ENCODE results near the gene SESN1.
"Not testable (repeated sequence)": the region's sequence is repeated elsewhere in the genome, so short reads cannot be mapped to it uniquely, and the experiment has no call there.

Gene SESN1

GRCh38 chr6:108993876-108994275, 100.8 kb downstream of the SESN1 start:
- no peak for DNase-seq

DNA sequence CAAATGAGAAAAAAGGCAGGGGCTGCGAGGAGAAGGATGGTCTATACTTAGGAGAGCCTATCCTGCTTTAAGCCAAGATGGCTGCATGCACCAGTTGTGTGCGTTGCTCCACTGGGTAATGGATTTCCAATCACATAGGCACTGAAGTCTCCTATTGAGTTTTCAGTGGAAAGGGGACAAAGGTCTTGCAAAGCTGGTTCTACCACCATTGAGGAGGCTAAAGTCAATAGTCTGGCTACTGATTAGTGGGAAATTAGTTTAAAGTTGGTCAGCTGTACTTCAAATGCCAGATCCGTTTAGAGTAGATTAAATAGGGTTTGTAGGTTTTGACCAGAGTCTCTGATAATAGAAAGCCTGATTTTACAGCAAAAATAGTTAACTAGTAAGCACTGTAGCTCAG, 104.9 kb downstream of the SESN1 start:
- no peak for DNase-seq

DNA sequence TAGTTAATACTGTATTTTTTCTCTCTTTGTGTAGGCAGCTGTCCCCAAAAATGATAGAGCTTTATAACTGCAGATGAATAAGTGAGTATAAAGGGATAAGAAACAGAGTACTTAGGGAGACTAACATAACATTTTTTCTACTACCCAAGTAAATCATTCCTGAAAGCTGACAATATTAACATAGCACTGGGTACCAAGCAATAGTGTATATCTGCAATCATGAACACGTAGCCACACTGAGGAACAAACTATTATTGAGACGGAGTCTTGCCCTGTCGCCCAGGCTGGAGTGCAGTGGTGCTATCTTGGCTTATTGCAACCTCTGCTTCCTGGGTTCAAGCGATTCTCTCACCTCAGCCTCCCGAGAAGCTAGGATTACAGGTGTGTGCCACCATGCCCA, 105.9 kb downstream of the SESN1 start:
- DNase-seq: no peak

GRCh38 chr6:108988296-108988695, 106.3 kb downstream of the SESN1 start:
- no peak for DNase-seq

DNA sequence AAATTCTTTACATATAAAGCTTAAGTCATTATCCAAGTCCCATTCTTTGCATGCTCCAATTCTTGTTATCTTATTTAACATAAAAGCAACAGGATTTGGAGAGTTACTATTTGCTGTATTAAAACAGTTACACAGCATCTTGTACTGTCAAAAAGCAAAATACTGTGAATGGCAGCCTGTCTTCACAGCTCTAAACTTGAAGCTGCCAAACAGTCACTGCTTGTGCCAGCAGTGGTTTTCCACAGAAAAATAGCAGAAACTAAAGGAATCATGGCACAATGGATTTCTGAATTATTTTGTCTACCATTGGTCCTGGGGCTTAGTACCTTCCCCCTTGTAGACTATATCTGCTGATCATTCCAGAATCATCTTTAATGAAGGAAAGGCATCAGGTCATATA, 107.5 kb downstream of the SESN1 start:
- no peak for DNase-seq

GRCh38 chr6:108985301-108985700, 109.3 kb downstream of the SESN1 start:
- no peak for DNase-seq

GRCh38 chr6:108983151-108983550, 111.5 kb downstream of the SESN1 start:
- DNase-seq: no peak

DNA sequence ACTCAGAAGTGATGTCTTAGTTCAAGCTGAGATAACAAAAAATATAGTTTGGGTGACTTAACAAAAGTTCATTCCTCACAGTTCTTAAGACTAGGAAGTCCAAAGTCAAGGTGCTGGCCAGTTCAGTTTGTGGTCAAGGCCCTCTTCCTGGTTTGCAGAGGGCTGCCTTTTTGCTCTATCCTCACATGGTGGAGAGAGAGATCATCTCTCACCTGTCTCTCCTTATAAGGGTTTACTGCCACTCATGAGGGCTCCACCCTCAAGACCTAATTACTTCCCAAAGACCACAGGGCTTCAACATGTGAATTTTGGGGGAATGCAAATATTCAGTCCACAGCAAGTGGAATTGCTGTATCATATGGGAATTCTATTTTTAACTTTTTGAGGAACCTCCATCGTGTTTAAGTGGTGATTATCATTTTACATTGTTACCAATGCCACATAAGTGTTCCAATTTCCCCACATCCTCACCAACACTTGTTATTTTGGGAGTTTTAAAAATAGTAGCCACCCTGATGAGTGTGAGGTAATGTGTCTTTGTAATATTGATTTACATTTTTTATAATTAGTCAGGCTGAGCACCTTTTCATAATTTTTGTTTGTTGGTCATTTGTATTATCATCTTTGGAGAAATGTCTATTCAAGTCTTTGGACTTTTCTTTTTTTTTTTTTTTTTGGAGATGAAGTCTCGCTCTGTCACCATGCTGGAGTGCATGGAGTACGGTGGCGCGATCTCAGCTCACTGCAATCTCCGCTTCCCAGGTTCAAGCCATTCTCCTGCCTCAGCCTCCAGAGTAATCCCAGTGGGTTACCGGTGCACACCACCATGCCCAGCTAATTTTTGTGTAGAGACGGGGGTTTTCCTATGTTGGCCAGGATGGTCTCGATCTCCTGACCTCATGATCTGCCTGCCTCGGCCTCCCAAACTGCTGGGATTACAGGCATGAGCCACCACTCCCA, 112.2 kb downstream of the SESN1 start:
- DNase-seq: no peak

- DNase-seq: not testable (repeated sequence)
Measured at GRCh38 chr6:108978638-108979037, 116.0 kb downstream of the SESN1 start.

DNA sequence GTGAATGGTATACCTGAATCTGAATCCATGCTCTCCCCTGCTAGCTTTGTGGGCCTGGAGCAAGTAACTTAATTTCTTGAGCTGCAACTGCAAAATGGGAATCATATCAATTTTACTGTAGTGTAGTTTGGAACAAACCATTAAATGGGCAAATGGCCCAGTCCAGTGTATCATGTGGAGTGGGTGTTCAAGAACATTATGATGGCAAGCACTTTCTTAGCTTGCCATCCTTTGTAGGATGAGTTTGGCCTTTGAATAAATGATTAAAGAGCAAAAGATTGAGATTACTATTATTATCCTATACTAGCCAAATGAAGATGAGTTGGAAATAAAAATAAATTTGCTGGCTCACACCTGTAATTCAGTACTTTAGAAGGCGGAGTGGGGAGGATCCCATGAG, 120.4 kb downstream of the SESN1 start:
- no peak for DNase-seq

DNA sequence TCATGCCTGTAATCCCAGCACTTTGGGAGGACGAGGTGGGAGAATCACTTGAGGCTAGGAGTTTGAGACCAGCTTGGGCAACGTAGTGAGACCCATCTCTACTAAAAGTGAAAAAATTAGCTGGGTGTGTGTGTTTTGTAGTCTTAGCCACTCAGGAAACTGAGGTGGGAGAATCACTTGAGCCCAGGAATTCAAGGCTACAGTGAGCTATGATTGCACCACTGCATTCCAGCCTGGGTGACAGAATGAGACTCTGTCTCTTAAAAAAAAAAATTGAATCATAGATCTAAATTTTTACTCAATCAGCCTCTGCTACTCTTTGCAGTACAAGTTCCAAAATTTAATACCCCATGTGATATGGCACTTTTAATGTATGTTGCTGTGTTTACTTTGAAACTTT, 124.9 kb downstream of the SESN1 start:
- DNase-seq: no peak

DNA sequence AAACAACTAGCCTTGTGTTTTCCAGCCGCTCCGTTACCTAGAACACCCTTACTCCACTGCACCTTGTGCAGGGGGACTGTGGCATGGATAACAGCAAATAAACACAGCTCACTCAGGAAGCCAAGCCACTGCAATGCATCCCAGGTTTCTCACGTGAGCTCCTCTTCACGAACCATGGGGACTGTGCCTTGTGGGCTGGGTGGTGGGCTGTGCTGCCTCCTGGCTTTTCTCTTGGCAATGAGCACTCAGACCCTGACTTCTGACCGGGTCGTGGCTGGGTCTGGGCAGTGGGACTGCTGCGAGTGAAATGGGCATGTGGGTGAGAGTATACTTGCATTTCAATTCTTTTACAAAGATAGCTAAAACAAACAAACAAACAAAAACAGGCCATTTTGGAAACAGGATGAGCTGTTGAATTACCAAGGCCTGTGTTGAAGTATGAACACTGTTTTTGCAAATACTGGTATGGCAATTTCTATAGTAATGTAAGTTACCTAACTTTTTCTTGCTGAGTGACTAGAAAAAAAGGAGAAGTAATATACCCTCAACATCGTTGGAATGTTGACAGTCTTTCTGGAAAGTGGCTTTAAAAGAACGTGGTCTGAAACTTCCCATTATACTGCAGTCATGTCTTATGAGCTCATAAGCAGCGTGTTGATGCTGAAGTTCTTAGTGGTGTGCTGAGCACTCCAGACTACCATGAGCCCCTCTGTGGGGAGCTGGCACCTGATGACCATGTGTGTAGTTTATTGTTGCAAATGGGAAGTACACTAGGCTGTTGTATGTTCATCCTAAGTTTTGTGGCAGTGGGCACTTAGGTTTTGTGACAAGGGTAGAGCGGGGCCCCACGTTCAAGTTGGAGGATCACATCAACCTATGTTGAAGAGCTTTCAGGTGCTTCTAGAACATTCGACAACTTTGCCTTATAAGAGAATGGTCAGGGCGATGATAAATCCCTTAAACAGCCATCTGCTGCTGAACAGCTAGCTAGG, 126.0 kb downstream of the SESN1 start:
- no peak for DNase-seq

GRCh38 chr6:108966855-108967755, 127.5 kb downstream of the SESN1 start:
- no peak for DNase-seq

DNA sequence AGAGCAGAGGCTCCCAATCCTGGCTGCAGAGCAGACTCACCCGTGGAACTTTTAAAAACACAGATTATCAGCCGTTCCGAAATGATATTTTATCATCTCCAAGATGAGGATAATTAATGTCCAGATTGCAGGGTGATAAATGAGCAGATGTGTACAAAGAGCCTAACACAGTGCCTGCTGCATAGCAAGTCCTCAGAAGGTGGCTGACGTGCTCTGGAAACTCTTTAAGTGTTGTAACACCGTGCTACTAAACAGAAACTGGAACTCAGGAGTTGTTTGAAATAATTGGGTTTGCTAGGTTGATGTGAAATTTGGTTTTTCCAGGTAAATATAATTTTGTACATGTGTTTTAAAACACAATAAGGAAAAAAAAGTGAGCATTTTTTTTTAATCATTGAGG, 128.4 kb downstream of the SESN1 start:
- DNase-seq: no peak

DNA sequence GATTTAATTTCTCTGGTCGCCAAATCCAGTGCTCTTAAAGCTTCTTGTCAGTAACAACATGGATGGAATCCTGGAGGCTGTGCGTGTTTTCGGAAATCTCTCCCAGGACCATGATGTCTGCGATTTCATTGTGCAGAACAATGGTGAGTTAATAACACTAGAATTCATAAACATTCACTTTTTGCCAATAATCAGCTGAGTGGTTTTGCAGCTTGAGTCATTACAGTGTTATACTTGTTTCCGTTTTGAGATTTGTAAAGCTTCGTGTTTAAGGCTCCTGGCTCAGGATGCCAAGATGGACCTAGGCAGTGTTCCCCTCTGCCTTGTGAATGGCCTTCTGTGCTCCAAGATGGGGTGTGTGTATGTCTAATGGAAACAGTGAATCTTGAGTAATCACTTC, 132.7 kb downstream of the SESN1 start:
- no peak for DNase-seq

DNA sequence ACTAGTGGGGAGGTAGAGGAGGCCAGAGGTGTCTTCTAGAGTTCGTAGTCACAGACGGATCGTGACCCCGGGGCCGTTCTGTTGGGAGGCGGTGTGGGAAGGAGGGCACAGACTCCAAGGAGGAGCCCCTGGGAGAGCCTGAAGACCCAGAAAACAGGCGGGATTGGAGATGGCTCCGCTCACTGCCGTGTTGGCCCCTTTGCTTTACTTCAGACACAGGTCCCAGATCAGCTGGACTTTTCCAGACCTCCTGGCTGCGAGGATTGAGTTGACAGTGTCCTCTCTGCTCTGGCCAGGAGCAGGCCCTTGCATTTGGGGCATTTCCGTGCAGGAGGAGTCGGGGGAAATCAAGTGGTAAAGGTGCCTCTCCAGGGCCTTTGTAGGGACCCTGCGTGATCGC, 133.6 kb downstream of the SESN1 start:
- DNase-seq: no peak

DNA sequence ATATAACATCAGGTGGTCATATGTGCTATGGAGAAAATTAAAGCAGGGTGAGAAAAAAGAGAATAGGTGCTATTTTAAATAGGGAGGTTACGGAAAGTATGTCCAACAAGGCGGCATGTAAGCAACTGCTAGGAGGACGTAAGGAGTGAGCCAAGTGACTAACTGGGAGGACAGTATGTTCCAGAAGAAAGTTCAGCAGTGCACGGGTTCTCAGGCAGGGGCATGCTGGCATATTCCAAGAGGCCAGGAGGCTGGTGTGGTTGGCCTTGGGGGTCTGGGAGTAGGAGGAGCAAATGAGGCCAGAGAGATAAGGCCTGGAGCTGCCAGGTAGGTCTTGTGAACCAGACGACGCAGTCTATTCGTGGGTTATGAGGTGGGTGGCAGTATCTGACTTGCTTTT, 134.0 kb downstream of the SESN1 start:
- no peak for DNase-seq

DNA sequence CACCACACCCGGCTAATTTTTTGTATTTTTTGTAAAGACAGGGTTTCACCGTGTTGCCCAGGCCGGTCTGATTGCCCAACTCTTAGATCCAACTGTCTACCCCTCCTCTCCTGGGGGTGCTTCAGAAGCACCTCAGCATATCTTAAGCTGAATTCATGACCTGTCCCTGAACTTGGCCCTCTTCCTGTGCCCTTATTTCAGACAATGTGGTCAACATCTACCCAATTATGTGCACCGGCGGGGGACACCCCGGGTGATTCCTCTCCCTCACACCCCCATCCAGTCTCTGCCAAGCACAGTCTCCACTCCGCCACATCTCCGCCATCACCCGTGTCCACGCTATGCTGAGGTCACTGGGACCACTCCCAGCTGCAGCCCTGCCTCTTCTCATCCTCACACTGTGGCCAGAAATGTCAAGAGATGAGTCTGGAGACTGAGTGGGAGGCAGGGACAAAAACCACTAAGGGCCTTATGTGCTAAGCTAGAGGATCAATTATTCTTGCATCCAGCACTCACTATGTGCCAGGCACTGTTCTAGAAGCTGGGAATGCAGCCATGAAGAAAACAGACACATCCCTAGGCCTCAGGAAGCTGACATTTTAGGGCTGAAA, 134.6 kb downstream of the SESN1 start:
- no peak for DNase-seq

DNA sequence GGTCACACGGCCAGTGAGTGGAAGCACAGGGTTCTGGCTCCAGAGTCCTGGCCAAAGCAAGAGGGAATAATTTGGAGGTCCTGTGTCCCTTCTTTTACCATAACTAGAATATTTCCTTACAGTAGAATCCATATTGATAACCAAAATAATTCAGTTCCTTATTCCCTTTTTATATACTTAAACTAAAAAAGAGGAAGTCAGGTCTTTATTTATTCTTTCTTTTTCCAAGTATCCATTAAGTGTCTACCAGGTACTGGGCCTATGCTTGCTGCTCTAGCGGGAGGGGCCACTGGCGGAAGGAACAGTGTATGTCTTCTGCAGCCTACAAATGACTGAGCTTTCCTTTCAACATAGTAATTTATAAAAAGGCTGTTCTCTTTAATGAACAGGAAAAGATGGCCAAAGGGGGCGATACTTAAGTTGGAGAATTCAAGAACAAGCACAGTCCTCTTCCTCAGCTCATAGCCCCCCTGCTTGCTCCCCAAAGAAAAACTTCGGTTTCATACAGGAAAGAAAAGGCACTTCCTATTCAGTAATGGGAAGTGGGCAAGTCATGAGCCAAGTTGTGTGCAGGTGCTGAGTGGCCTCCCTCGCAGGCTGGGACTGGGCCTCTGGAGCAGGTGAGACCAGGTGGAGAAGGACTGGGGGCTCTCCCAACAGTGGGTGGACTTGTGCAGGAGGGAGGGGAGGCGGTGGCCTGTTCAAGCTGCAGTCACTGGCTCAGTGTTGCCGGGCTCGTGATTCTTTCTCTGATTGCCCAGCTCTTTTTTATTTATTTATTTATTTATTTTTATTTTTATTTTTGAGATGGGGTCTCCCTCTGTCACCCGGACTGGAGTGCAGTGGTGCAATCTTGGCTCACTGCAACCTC, 135.5 kb downstream of the SESN1 start:
- DNase-seq: no peak

DNA sequence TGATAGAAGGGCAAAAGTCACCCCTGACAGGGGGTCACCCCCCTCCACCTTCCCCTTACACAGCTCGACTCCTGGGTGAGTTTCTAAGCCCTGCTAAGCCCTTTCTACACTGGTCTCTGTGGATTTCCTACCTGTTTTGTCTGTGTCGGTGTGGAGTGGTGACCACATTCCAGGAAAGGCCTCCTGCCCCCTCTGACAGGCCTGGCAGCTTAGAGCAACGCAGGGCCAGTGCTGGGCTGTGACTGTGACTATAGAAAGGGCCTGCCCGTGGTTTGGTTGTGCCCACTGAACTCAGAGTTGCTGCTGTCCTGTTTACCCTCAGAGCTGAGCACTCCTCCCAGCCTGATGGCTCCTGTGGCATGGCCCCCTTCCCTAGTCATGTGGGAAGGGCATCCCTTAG, 137.4 kb downstream of the SESN1 start:
- DNase-seq: no peak

DNA sequence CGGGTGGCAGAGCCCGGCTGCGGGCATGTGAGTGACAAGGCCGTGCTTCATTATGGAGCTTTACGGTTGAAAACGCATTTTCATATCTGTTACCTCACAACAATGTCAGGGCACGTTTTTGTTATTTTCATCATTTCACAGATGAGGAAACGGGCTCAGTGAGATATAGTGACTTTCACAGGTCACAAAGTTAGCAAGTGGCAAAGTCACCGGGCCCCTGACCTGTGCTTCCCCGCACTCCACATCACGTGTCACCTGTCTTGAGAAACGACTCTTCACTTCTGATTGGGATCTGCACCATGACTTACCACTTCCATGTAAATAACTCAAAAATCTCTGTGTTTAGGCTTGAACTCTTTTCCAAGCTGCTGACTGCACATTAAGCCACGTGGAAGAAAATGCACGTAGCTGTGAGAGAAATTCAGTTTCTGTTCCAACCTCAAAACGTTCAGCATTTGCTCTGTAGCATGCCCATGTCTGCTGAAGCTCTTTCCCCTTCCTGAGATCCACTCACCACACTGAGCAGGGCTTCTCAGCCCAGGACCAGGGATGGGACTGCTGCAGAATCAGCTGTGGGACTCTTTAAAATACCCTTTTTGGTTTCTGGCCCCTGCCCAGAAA, 139.2 kb downstream of the SESN1 start:
- no peak for DNase-seq
